ENCODE measurements around the gene FXN. TPM values are rescaled to one million over a fixed set of nuclear protein-coding genes. Genes with fewer than 3 reads are reported as not detected.
A peak's percentile ranks its signal among the peaks of the same experiment; 100 is the strongest.
"Not testable (repeated sequence)": the region's sequence is repeated elsewhere in the genome, so short reads cannot be mapped to it uniquely, and the experiment has no call there.

Gene FXN
- total RNA-seq = 10 to 100 TPM; 27.7 to 29.8 TPM
- long read RNA-seq, full-length matches to known transcripts = 11 of 11 reads
- long read RNA-seq, partial matches to known transcripts = 0 of 11 reads
- long read RNA-seq, other reads (novel, unspliced or antisense) = 0 of 11 reads

GRCh38 chr9:69035438-69036308 is at the start of gene FXN:
FXN (plus strand) TSS chr9:69035752; CDS start chr9:69035783, 31 bp downstream.
- peak; percentile 85 for DNase-seq
- intact Hi-C loops (cut with DNase I) = loop anchor here in 1 of 2 donors (5.0 kb wide), 1 partner anchor 157 kb away; no protein-coding TSS in a partner anchor
- peak; percentile 97 to 98 for ATAC-seq

- intact Hi-C loops (cut with DNase I); DNase-seq; ATAC-seq: not testable (repeated sequence)
These were observed 48.6 kb upstream of the FXN start for GRCh38 chr9:68986949-68987348.

GRCh38 chr9:68991457-68991856 is 44.1 kb upstream of the FXN start:
- ATAC-seq (peak in 1 of 2 donors; percentile 55), DNase-seq (no peak)
- intact Hi-C loops (cut with DNase I) = loop anchor here in 1 of 2 donors (10.0 kb wide), 3 partner anchors 77 to 207 kb away; a partner anchor contains a TSS

GRCh38 chr9:68995776-68996175 is 39.8 kb upstream of the FXN start:
- ATAC-seq (no peak), DNase-seq (no peak)
- intact Hi-C loops (cut with DNase I) = loop anchor here in 1 of 2 donors (5.0 to 10.0 kb wide), 4 partner anchors 81 to 288 kb away; partner anchors contain the start of gene PIP5K1B

GRCh38 chr9:68996462-68996861 is 39.1 kb upstream of the FXN start:
- intact Hi-C loops (cut with DNase I) = loop anchor here in 1 of 2 donors (5.0 to 10.0 kb wide), 4 partner anchors 82 to 289 kb away; partner anchors contain the start of gene PIP5K1B
- ATAC-seq = no peak
- DNase-seq = no peak

GRCh38 chr9:68997666-68998065 is 37.9 kb upstream of the FXN start:
- no peak for DNase-seq
- intact Hi-C loops (cut with DNase I) = loop anchor here in 1 of 2 donors (5.0 to 10.0 kb wide), 4 partner anchors 83 to 290 kb away; partner anchors contain the start of gene PIP5K1B
- no peak for ATAC-seq

GRCh38 chr9:68998385-68998784 is 37.2 kb upstream of the FXN start:
- intact Hi-C loops (cut with DNase I) = loop anchor here in 1 of 2 donors (5.0 to 10.0 kb wide), 4 partner anchors 84 to 291 kb away; partner anchors contain the start of gene PIP5K1B
- ATAC-seq = peak in 1 of 2 donors; percentile 43

GRCh38 chr9:68998812-68999211 is 36.7 kb upstream of the FXN start:
- ATAC-seq = peak; percentile 13 to 17
- no peak for DNase-seq
- intact Hi-C loops (cut with DNase I) = loop anchor here in 1 of 2 donors (5.0 to 10.0 kb wide), 4 partner anchors 84 to 292 kb away; partner anchors contain the start of gene PIP5K1B

More at GRCh38 chr9:68998385-68998784, 37.2 kb upstream of the FXN start:
- no peak for DNase-seq

GRCh38 chr9:68999393-69000105 is 36.0 kb upstream of the FXN start:
- intact Hi-C loops (cut with DNase I) = loop anchor here (2.0 to 10.0 kb wide), 6 partner anchors 85 to 415 kb away; partner anchors contain the start of gene PIP5K1B (in 1 of the 2)
- ATAC-seq (peak; percentile 93 to 95), DNase-seq (peak; percentile 60)

- no peak for ATAC-seq
- intact Hi-C loops (cut with DNase I) = loop anchor here (2.0 to 10.0 kb wide), 2 partner anchors 417 kb away; no protein-coding TSS in a partner anchor
These were observed 33.6 kb upstream of the FXN start for GRCh38 chr9:69001921-69002320.

GRCh38 chr9:69003051-69003450 is 32.5 kb upstream of the FXN start:
- intact Hi-C loops (cut with DNase I) = loop anchor here in 1 of 2 donors (10.0 kb wide), 1 partner anchor 418 kb away; no protein-coding TSS in a partner anchor
- DNase-seq (no peak), ATAC-seq (no peak)

More at GRCh38 chr9:69001921-69002320, 33.6 kb upstream of the FXN start:
- DNase-seq = no peak

GRCh38 chr9:69004836-69005235 is 30.7 kb upstream of the FXN start:
- DNase-seq = no peak
- intact Hi-C loops (cut with DNase I) = loop anchor here in 1 of 2 donors (10.0 kb wide), 1 partner anchor 420 kb away; no protein-coding TSS in a partner anchor
- ATAC-seq = no peak

- DNase-seq (no peak), ATAC-seq (no peak)
- intact Hi-C loops (cut with DNase I) = loop anchor here in 1 of 2 donors (10.0 kb wide), 1 partner anchor 425 kb away; no protein-coding TSS in a partner anchor
These were observed 25.8 kb upstream of the FXN start for GRCh38 chr9:69009708-69010107.

- intact Hi-C loops (cut with DNase I) = no loop called here
- DNase-seq (no peak), ATAC-seq (no peak)
These were observed 22.7 kb upstream of the FXN start for GRCh38 chr9:69012696-69013381.

- ATAC-seq (no peak), DNase-seq (no peak)
- intact Hi-C loops (cut with DNase I) = no loop called here
These were observed 22.2 kb upstream of the FXN start for GRCh38 chr9:69013382-69013727.

GRCh38 chr9:69014013-69014412 is 21.5 kb upstream of the FXN start, which contains the start of gene PRKACG:
PRKACG (minus strand) TSS chr9:69014113; CDS start chr9:69014092, 21 bp downstream.
- intact Hi-C loops (cut with DNase I) = no loop called here
- no peak for DNase-seq
- no peak for ATAC-seq

GRCh38 chr9:69016191-69017096 is 19.1 kb upstream of the FXN start:
- intact Hi-C loops (cut with DNase I) = loop anchor here in 1 of 2 donors (5.0 kb wide), 1 partner anchor 314 kb away; no protein-coding TSS in a partner anchor
- ATAC-seq = no peak
- no peak for DNase-seq

Measured in left cardiac atrium (tissue), 4 donors.